Measurements from ENCODE around the gene CBR1. TPM values are rescaled to one million over a fixed set of nuclear protein-coding genes. Genes with fewer than 3 reads are reported as not detected.

CBR1 gene
- total and polyA plus RNA-seq, 2 donors (not counting 3 experiments of a cell fraction or from before 2014, with no cell fraction given): 41.3 to 124 TPM

DNA sequence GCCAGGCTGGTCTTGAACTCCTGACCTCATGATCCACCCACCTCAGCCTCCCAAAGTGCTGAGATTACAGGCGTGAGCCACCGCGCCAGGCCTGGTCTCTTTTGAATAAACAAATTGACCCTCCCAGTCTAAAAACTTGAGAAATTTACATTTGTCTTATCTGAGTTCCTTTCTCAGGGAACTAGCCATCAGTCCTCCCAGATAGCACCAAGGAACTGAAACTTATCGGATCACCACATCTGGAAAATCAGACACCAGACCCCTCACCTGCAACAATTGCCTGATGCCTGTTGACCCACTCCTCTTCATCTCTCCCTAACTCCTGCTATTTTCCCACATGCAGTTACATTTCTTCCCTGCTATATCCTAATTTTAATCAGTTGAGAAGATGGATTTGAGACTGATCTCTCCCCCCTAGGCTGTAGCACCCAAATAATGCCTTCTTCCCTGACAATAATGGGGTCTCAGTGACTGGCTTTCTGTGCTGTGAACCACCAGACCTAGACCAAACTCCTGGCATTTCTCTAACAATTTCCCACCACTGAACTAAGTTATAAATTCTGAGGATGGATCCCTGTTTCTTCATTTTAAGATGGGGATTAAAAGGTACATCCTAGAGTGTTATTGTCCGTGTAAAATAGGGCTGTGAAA is 951 bp upstream of the CBR1 start:
- H3K9me1 ChIP-seq (replicated peaks; ENCODE audit: control insufficient read depth, extremely low read depth, insufficient read depth, low read length): no peaks in the 10 kb centered on the region
- H3K27me3 ChIP-seq (ENCODE audit: control insufficient read depth in 2 of 2, insufficient read depth in 2 of 2, low read length in 2 of 2): no peaks in the 10 kb centered on the region
- no TSS peak for BruUV-seq (replicated peaks)
- DNase-seq (ENCODE audit: low read depth, low spot score): no peak
- dilution Hi-C loops (cut with MboI; ENCODE audit: extremely low pct_ligation_motif_present, low sequenced_read_pairs): no loop called here
- H3K27ac ChIP-seq (ENCODE audit: insufficient read depth, low read depth, low read length): peak overlapping the region; percentile 66
- no peak overlapping the region for H3K9ac ChIP-seq (replicated peaks; ENCODE audit: extremely low read depth, insufficient read depth, low read length)
- H3K4me3 ChIP-seq (replicated peaks in 1 of 3; ENCODE audit: insufficient read depth in 1 of 3, low read depth in 1 of 3, low read length in 3 of 3): no peak overlapping the region
- peaks cover 0 to 3% of the 10 kb centered on the region in 2 experiments for H3K36me3 ChIP-seq (ENCODE audit: control insufficient read depth in 2 of 2, extremely low read depth in 1 of 2, insufficient read depth in 2 of 2, low read length in 2 of 2)
- H3K9me3 ChIP-seq (replicated peaks; ENCODE audit: control insufficient read depth, insufficient read depth, low read length): peaks cover 3% of the 10 kb centered on the region
- intact Hi-C loops (cut with micrococcal nuclease): no loop called here
- no peak for FAIRE-seq
- no peak overlapping the region for H3K4me2 ChIP-seq (ENCODE audit: insufficient read depth, low read length)
- H3K4me1 ChIP-seq (ENCODE audit: control insufficient read depth, extremely low read depth, insufficient read depth, low read length): peaks cover 15% of the 10 kb centered on the region
- ChIA-PET POLR2A (interaction anchor here (2.4 kb wide), 1 partner anchor 8 kb away, joined by 10 read pairs; the partner anchor contains the start of gene SETD4), CTCF (interaction anchor here (1.0 to 2.2 kb wide), 3 partner anchors 8 to 36 kb away, joined by 3 to 10 read pairs (median 8); partner anchors contain the start of gene SETD4)
- H4K20me1 ChIP-seq (replicated peaks; ENCODE audit: control insufficient read depth, extremely low read depth, insufficient read depth, low read length): no peaks in the 10 kb centered on the region
- H3K79me2 ChIP-seq (ENCODE audit: control insufficient read depth, insufficient read depth, low read length): no peaks in the 10 kb centered on the region
- no peak overlapping the region for H2AFZ ChIP-seq (ENCODE audit: low read depth, low read length)
- no peak for TF ChIP-seq POLR2AphosphoS5 (IDR thresholded peaks at IDR 0.05; ENCODE audit: insufficient read depth, low read depth, low read length)
- TF ChIP-seq, protein P1, sequence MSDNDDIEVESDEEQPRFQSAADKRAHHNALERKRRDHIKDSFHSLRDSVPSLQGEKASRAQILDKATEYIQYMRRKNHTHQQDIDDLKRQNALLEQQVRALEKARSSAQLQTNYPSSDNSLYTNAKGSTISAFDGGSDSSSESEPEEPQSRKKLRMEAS (IDR thresholded peaks at IDR 0.05; ENCODE audit: insufficient read depth, insufficient read length): no peak

GRCh38 chr21:36070999-36071398 is 1.2 kb downstream of the CBR1 start:
- dilution Hi-C loops (cut with MboI; ENCODE audit: extremely low pct_ligation_motif_present, low sequenced_read_pairs): no loop called here
- H3K4me3 ChIP-seq (replicated peaks in 1 of 3; ENCODE audit: insufficient read depth in 1 of 3, low read depth in 1 of 3, low read length in 3 of 3): no peak overlapping the region
- no peaks in the 10 kb centered on the region for H3K79me2 ChIP-seq (ENCODE audit: control insufficient read depth, insufficient read depth, low read length)
- H3K36me3 ChIP-seq (ENCODE audit: control insufficient read depth in 2 of 2, extremely low read depth in 1 of 2, insufficient read depth in 2 of 2, low read length in 2 of 2): peaks cover 0 to 3% of the 10 kb centered on the region in 2 experiments
- H3K27ac ChIP-seq (ENCODE audit: insufficient read depth, low read depth, low read length): no peak overlapping the region
- CTCF ChIA-PET: interaction anchor here (0.6 to 2.2 kb wide), 4 partner anchors 11 to 40 kb away, joined by 3 to 10 read pairs (median 6); partner anchors contain the start of gene SETD4
- no TSS peak for BruUV-seq (replicated peaks)
- POLR2A ChIA-PET: interaction anchor here (1.1 to 2.4 kb wide), 2 partner anchors 11 to 359 kb away, joined by 3 to 10 read pairs; partner anchors contain the start of gene SETD4
- intact Hi-C loops (cut with micrococcal nuclease): no loop called here
- no peak overlapping the region for H3K9ac ChIP-seq (replicated peaks; ENCODE audit: extremely low read depth, insufficient read depth, low read length)
- H3K9me1 ChIP-seq (replicated peaks; ENCODE audit: control insufficient read depth, extremely low read depth, insufficient read depth, low read length): no peaks in the 10 kb centered on the region
- H4K20me1 ChIP-seq (replicated peaks; ENCODE audit: control insufficient read depth, extremely low read depth, insufficient read depth, low read length): no peaks in the 10 kb centered on the region
- H3K4me2 ChIP-seq (ENCODE audit: insufficient read depth, low read length): peak overlapping the region; percentile 62
- TF ChIP-seq JUN (IDR thresholded peaks at IDR 0.05; ENCODE audit: borderline replicate concordance, insufficient read depth, insufficient read length, low read depth) (no peak), MYC (IDR thresholded peaks at IDR 0.05; ENCODE audit: low read depth, low read length) (no peak), EZH2 (IDR thresholded peaks at IDR 0.05; ENCODE audit: borderline replicate concordance, low read depth, low read length, severe bottlenecking) (no peak), POLR2AphosphoS5 (IDR thresholded peaks at IDR 0.05; ENCODE audit: insufficient read depth, low read depth, low read length) (no peak), FOS (IDR thresholded peaks at IDR 0.05; ENCODE audit: borderline replicate concordance, insufficient read depth, low read length) (no peak), CTCF (IDR thresholded peaks at IDR 0.05; ENCODE audit: extremely low read depth in 1 of 2, insufficient read depth in 1 of 2, low read depth in 1 of 2, low read length in 2 of 2) (no peak), GATA2 (IDR thresholded peaks at IDR 0.05; ENCODE audit: insufficient read depth, insufficient read length, low read depth, low read length) (no peak), POLR2A (IDR thresholded peaks at IDR 0.05; ENCODE audit: low read depth, low read length) (no peak)
- TF ChIP-seq, protein P1 (IDR thresholded peaks at IDR 0.05; ENCODE audit: insufficient read depth, insufficient read length): no peak
- no peak overlapping the region for H2AFZ ChIP-seq (ENCODE audit: low read depth, low read length)
- no peaks in the 10 kb centered on the region for H3K27me3 ChIP-seq (ENCODE audit: control insufficient read depth in 2 of 2, insufficient read depth in 2 of 2, low read length in 2 of 2)
- H3K4me1 ChIP-seq (ENCODE audit: control insufficient read depth, extremely low read depth, insufficient read depth, low read length): peaks cover 10% of the 10 kb centered on the region
- no peak for DNase-seq (ENCODE audit: low read depth, low spot score)
- peaks cover 3% of the 10 kb centered on the region for H3K9me3 ChIP-seq (replicated peaks; ENCODE audit: control insufficient read depth, insufficient read depth, low read length)
- no peak for FAIRE-seq

Measured in endothelial cell of umbilical vein (primary cell).